Suppressor macrophage treated with lipopolysaccharide for 1 hour (primary cell): ENCODE measurements around the gene MAOA.
"Not testable (repeated sequence)": the region's sequence is repeated elsewhere in the genome, so short reads cannot be mapped to it uniquely, and the experiment has no call there.

Experiments
- DNase-seq, 3 donors: peaks; one replicate each; pipeline ENCODE4 v3.0.0-alpha.2; 2020 to 2022

The MAOA gene

DNA sequence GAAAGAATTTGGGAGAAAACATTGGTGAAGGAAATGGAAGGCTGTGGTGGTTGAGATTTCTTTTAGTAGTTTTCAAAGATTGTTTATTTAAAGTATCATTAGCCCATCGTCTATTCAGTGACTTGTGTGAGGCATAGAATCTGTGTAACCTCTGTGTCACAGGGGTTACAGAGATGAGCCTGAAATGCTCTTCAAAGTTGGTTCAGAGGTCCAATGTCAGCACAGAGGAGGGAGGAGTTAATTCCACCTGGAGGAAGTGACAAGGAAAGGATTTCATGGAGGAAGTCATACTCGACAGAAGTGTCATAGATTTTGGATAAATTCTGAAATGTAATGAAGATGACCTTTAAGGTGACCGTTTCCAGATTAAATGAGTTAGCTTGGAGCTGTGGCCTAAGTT, 8.2 kb downstream of the MAOA start:
- no peak for DNase-seq

DNA sequence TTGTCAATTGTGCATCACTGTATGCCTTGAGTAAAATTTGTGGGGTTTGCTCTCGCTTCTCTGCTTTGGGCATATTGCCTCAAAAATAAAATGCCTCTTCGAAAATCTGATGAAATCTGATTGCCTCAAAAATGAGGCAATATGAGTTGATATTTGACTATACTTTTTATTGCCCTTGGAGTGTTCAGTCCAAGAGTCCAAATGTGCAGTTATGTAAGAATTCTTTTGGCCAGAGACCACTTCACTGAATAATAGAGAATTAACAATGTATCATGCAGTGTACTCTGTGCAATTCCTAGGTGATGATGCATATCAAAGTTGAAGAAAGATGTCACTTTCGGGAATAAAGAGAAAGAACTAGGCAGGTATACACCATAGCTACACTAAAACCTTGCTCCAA, 8.6 kb downstream of the MAOA start:
- no peak for DNase-seq

DNA sequence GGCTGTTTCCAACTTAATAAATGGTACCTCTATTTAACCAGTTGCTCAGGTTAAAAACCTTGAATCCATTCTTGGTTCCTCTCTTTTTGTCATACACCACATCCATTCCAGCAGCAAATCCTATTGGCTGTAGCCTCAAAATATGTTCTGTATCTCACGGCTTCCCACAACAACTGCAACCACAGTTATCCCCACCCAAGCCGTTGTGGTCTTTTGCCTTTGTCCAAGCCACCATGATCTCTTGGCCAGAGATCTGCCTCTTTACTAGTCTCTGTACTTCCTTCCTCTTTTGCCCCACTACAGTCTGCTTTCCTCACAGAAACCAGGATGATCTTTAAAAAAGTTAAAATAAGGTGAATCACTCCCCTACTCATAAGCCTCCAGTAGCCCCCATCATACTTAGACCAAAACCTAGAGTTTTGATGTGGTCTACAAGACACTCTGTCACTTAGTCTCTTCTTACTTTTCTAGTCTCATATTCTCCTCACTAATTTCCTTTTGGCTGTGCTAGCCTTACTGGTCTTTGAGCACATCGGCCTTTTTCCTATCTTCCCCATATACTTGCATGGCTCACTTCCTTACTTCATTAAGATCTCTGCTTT, 10.3 kb downstream of the MAOA start:
- DNase-seq = peak in 2 of 3 donors; percentile 14 to 19

DNA sequence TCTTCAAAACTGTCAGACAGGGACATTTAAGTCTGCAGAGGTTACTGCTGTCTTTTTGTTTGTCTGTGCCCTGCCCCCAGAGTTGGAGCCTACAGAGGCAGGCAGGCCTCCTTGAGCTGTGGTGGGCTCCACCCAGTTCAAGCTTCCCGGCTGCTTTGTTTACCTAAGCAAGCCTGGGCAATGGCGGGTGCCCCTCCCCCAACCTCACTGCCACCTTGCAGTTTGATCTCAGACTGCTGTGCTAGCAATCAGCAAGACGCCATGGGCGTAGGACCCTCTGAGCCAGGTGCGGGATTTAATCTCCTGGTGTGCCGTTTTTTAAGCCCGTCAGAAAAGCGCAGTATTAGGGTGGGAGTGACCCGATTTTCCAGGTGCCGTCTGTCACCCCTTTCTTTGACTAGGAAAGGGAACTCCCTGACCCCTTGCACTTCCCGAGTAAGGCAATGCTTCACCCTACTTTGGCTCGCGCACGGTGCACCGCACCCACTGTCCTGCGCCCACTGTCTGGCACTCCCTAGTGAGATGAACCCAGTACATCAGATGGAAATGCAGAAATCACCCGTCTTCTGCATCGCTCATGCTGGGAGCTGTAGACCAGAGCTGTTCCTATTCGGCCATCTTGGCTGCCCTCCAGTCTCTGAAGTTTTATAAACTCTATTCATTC, 20.0 kb downstream of the MAOA start:
- not testable (repeated sequence) for DNase-seq

DNA sequence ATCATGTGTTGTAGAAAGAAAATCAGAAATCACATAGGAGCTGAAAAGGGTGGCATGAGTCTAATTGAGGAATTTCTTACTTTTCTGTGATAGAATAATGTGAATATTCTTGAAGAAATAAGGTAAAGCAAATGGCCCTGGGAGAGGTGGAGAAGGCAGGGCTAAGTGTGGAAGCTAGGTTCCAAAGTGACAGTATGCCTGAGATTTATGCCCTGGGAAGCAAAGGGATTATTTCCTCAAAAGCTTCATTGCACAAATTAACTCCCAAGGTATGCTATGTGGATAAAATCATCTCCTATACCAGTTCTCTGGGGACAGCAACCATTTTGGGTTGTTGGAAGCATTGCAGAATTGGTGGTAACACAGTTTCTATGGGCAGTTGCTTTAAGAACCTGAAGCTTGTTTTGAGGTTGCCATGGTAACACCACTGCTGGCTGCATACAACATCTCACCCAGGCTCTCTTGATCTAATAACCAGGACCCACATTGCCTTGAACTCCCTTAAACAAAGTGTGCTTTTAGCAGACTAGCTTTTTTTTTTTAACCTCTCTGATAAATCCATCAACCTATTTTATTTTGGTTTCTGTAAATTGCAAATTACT, 21.0 kb downstream of the MAOA start:
- DNase-seq = no peak

DNA sequence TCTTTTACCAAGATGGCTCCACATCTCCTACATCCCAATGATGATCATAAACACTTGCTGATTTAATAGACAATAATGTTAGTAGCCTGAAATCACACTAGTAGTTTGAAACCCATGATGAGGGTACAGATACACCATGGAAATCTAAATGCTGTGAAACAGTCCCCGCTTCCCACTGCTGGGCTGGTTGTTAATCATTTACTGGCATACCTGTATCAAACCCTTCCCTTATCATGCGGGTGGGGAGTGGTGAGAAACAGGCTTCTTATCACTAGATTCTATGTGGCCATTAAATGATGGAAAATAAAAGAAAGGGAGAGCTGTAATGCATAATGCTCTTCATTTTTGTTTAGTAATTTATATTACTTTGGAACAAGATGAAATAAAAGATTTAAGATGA, 21.9 kb downstream of the MAOA start:
- no peak for DNase-seq

DNA sequence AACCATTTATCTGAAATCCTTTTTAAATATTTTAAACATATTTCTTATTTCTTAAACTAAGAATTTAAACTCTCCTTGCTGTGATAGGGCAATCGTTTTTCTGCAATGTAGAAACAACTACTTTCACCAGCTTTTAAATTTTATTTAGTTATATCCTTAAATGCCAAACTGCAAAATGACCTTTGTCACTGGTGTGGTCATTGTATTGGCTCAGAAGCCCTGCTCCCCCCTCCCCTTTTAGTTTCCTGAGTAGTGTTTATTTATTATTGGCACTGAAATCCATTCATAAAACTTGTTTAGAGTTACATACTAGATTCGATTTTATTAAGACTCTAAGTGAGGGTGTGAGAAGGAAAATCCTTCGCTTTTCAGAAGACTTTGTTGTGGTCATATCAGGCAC, 23.0 kb downstream of the MAOA start:
- no peak for DNase-seq

DNA sequence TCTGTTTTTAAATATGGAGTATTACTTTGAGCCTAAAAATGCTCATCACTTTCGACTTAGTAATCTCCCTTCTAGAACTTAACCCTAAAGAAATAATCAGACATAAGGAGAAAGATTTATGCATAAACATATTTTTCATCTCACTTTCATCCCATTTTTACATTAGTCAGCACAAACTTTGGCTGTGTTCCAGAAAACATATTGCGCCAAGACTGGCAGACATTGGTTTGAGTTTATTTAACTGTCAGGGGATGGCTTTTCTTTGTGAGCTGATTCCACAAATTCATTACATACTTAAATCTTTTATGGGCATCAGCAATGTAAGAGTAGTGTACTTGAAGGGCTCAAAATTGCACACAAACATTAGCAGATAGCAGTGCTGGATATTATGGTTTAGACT, 23.7 kb downstream of the MAOA start:
- DNase-seq = no peak

DNA sequence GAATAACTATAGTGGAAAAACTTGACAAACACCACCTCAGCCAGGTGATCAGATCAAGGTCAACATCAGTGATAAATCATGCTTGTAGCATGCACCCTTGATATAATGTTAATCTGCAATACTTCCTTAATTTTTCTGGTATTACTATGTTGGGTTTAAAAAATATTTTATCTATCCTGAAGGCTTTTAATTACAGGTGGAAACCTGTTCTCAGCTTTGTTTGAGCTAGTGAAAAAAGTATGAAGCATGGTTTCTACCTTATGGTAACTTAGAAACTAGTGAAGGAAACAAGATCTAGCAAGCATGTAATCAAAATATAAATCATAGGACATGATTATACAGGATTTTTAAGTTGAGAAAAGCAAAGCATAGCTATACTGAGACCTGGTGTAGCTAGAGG, 26.6 kb downstream of the MAOA start:
- DNase-seq = no peak

DNA sequence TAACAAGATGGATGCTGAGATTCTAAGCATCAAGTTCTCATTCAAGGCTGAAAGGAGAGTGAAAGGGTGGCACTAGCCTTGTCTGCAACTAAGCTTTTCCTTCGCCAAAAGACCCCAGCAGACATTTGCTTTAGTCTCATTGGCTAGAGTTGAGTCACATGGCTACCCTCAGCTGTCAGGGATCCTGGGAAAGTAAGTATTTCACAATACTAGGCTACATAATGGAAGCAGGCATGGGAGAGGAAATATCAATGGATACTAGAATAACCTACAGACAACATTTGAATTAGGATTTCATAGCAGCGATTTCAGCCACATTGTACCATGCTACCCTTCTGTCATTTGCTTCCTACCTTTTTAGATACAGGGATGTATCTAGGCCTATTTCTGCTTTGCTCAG, 29.1 kb downstream of the MAOA start:
- no peak for DNase-seq

DNA sequence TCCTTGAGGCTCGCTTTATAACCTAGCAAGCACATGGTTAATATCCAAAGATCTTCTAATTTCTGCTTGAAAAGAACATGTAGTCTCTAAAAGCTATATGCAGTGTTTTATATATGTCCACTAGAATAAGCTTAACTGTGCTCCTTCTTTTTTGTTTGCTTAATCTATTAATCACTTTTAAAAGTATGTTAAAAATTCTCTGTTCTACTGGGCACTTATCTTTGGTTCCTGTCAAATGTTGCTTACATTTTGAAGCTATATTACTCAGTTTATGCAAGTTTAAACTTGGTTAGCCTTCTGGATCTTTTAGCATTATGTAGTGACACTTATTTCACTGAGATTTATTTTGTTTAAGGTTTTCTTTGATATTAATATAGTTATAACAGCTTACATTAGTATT, 32.5 kb downstream of the MAOA start:
- no peak for DNase-seq

DNA sequence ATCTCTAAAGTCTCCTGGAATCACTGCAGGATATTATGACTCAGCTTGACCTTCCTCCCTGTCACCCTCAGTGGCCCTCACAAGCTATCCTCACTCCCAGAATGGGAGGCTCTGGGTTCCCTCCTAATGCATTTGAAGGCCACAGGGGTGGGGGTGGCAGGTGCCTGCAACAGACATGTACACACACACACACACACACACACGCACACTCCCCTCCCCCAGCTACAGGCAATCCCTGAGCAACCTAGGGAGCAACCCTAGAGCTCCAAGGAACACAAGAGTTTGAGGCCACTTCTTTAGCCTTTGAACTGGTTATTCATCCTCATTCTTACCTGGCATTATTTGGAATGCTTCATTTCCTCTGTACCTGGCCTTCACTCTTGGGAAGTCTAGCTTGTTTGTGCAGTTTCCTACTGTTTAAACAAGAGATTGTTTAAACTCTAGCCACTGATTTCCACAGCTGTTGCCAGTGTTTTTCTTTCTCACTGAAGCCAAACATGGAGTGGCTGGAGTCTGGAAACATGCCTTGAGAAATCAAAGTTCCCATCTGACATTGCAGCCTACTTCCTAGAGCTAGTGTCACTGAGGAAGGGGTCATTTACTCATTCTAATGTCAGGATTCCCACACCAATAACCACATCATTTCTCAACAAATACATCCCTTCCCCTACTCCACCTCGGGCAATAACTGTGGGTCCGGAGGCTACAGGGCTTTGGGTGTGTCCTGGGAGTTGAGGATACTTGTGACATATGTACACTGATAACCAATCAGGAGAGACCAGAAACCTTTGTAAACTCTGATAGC, 37.7 kb downstream of the MAOA start:
- no peak for DNase-seq

DNA sequence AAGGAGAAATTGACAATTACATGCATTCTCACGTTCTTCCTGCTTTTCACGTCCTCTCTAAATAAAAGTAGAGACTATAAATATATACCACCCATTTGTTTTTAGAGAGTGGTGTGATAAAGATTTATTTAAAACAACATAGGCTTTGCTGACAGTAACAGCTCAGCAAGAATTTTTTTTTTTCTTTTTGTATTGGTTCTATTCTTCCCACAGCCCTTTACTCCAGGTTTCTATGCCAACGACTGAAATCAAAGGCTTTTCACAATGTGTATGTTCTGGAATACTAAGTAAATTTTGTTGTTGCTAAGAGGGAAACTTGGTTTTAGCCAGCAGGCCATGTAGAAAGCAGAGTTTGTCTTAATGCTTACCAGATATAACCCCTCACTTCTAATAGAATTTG, 43.4 kb downstream of the MAOA start:
- no peak for DNase-seq

DNA sequence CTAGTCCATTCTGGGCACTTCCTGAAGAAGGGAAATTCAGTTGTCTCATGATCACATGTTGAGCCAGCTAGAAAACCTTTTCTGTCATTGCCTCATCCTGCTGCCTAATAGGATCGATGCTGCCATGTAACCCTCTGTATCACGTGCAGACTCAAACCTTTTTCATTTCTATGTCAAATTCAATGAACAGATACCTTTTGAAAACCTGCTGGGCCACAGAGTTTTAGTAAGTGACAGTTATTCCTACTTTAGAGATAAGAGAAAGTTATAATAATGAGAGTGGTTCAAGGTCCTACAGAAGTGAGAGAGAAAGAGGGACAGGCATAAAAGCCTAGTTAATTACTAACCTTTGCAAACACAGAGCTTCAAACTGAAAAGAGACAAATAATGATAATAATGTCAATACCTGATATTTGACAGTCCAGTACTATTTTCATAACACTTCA, 46.0 kb downstream of the MAOA start:
- peak; percentile 12 to 40 (median 24) for DNase-seq

DNA sequence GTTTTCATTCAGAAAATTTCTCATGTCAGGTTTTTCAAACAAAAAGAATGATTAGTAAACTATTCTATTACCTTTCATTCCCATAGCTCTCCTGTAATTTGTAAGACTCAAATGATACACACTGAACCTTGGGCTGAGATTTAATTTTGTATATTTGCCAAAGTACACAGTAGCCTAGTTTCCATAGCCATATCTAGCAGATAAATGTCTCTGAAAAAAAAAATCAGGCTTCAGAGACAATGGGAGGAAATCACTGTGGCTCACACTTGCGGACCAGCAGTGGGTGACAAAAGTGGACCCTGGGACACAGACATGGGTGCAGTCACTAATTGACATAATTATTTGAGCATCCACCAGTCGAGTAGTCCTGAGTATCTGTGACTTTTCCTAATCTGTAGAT, 46.6 kb downstream of the MAOA start:
- DNase-seq = no peak

DNA sequence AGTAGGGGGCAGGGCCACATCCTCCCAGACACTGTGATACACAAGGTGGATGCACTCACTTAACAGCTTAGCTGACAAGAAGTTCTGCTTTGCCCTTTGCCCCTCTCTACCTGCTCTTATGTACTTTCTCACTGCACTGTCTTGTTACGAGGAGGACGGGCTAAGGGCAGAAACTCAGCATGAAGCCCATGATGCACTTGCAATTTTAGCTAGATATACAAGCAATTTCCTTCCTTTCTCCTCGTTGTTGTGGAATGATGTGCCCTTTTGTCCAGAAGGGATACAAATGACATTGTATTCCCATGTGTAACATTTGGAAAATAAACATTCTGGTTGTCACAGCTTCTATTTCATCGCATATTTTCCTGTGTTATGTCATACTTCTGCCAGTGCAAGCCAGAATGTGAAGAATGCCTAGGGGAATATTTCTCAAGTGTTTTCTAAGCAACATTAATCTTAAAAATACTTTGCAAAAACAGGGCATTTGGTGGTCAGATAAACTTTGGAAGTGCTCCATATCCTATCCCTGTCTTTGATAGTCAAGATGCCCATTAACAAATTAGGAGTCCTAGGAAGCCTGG, 47.2 kb downstream of the MAOA start:
- no peak for DNase-seq

DNA sequence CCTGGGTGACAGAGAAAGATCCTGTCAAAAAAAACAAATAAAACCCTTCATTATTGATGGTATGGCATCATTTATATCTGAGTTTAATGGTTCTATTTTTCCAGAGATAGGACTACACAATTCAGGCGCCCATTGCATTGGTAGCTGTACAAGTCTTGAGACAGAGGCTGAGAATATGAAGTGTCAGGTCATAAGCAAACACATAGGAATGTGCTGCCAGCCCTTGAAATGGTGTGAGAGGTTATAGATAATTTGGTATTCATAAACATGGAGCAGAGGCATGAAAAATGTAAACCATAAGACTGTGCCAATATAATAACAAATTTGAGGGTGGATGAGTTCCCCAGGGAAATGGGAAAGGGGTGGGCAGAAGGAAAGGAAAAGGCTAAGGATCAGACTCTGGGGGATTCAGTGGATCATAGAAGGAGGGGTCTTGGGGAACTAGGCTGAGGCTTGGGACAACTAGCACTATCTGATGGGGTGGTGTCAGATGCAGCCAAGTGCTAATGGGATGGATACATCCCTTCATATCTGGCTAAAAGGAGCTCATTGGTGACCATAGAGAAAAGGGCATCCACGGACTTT, 50.8 kb downstream of the MAOA start:
- DNase-seq = no peak

DNA sequence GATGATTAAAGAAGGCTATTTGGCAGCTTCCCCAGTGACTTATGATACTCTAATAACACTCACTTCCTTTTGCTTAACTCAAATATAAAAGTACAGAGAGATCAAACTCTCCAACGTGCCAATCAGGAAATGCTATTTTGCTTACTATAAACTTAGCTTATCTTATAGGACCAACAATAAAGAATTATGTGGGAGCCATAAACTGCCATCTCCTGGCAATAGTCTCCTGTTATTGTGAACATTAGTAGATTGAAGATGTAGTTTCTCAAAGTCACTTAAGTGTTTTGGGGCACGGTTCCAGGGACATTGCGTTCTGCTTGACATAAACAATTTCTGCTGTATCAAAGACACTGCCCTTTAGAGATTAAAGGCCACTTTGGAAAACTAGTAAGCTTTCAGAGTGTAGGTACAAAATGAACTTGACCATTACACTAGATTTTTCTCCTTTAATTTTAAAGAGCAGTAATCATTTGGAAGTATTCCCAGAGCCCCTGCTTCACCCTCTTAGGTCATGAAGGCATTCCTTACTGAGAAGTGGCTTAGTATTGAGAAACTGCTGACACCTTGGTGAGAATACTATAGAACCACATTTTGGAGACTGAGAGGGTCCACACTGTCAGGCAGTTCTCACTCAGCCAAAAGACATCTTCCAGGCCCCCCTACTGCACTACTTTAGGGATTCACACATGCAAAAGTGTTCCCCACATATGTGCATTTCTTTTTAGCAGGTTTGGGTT, 51.9 kb downstream of the MAOA start:
- no peak for DNase-seq

DNA sequence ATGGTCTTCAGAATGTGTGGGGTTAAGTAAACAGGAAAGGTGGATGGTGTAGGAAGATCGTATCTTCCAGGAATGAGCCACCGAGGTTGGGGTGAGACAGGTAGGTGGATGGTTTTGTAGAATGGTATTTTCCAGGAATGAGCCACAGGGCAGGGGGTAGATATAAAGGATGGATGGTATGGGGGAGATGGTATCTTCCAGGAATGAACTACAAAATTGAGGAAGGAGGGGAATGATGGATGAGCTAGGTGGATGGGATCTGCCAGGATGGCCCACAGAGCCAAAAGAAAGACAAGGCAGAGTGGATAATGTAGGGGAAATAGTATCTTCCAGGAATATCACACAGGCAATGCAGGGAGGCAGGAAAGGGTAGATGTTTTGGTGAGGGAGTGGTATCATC, 60.0 kb downstream of the MAOA start:
- DNase-seq = no peak

DNA sequence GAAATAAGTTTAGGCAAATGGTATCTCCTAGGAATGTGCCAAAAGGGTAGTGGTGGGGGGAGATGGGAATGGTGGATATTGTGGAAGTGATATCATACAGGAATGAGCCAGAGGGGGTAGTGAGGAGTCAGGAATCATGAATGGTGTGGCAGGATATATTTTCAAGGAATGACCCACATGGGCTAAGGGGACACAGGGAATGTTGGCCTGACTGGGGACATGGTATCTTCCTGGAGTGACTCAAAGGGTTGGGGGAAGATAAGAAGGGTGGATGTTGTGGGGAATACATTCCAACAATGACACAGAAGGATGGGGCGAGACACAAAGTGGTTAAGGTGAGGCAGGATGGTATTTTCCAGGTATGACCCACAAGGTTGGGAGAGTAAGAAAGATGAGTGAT, 60.6 kb downstream of the MAOA start:
- DNase-seq = no peak

DNA sequence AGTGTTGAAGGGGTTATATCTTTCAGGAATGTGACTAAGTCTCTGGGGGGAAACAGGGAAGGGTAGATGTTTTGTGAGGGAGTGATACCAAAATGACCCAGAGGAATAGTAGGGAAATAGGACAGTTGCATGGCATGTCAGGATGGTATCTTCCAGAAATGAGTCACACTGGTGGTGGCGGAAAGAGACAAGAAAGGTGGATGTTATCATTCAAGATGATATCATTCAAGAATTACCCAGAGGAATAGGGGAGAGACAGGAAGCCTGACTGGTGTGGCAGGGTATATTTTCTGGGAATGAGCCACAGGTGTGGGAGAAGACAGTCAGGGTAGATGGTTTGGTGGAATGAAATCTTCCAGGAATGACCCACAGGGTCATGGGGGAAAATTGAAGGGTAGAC, 61.1 kb downstream of the MAOA start:
- no peak for DNase-seq

DNA sequence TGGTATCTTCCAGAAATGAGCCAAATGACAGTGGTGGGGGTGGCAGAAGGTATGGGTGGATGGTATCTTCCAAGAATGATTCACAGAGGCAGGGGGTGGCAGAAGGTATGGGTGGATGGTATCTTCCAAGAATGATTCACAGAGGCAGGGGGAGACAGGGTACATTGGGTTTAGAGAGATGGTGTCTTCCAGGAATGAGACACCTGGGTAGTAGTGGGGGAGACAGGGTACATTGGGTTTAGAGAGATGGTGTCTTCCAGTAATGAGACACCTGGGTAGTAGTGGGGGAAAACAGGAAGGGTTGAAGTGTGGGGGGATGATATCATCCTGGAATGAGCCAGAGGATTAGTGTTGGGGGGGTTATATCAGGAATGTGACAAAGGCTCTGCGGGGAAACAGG, 62.0 kb downstream of the MAOA start:
- no peak for DNase-seq
